HG03060 (cell line): ENCODE measurements around the gene CD47.

ENCODE experiments used
- ATAC-seq: cut with Tn5 transposase; IDR thresholded peaks from one replicate; pipeline ENCODE4 v1.9.1; 2021; ENCODE audit warnings: low read depth, moderate number of reproducible peaks; ENCODE audit not compliant: unreplicated experiment

The CD47 gene

GRCh38 chr3:107994181-107994580 is 96.7 kb downstream of the CD47 start:
- ATAC-seq = no peak

- ATAC-seq = no peak
These were observed 97.1 kb downstream of the CD47 start for GRCh38 chr3:107993771-107994170.
